Osteocyte (in vitro differentiated cells): Measurements from ENCODE around the gene SFSWAP. TPM values are rescaled to one million over a fixed set of nuclear protein-coding genes. Genes with fewer than 3 reads are reported as not detected.

ENCODE experiments used
- DNase-seq: peaks from one replicate; pipeline ENCODE4 v3.0.0; 2021; ENCODE audit warnings: mixed read lengths; ENCODE audit not compliant: unreplicated experiment; ENCODE audit errors: extremely low spot score
- H3K27ac Mint-ChIP-seq: one replicate; pipeline ENCODE4 v1.8.0; 2021; ENCODE audit warnings: mild to moderate bottlenecking, mixed read lengths; ENCODE audit not compliant: unreplicated experiment
- H3K27me3 Mint-ChIP-seq: one replicate; pipeline ENCODE4 v1.8.0; 2021; ENCODE audit warnings: mixed read lengths; ENCODE audit not compliant: unreplicated experiment
- H3K36me3 Mint-ChIP-seq: one replicate; pipeline ENCODE4 v1.8.0; 2021; ENCODE audit warnings: mixed read lengths; ENCODE audit not compliant: unreplicated experiment
- H3K4me1 Mint-ChIP-seq: one replicate; pipeline ENCODE4 v1.8.0; 2021; ENCODE audit warnings: mixed read lengths; ENCODE audit not compliant: unreplicated experiment
- H3K4me3 Mint-ChIP-seq: one replicate; pipeline ENCODE4 v1.8.0; 2021; ENCODE audit warnings: mild to moderate bottlenecking, moderate library complexity, mixed read lengths; ENCODE audit not compliant: unreplicated experiment
- H3K9me3 Mint-ChIP-seq: one replicate; pipeline ENCODE4 v1.8.0; 2021; ENCODE audit warnings: mixed read lengths; ENCODE audit not compliant: unreplicated experiment
- CTCF ChIP-seq: fragments of 200-600 bp; sonication (generic); IDR thresholded peaks from 2 replicates; pipeline ENCODE4 v1.5.0; 2021; ENCODE audit warnings: antibody characterized with exemption, mild to moderate bottlenecking, moderate library complexity
- total RNA-seq: library from RNA; stranded (reverse); gene quantifications from 2 replicates; pipeline ENCODE4 v1.2.1, GENCODE V29; 2021

Gene SFSWAP
- total RNA-seq, 1 donor from 2014 or later = 48.0 TPM

- peaks cover 4% of the 10 kb centered on the region for H3K36me3 Mint-ChIP-seq
- no peak for TF ChIP-seq CTCF
- peaks cover 5% of the 10 kb centered on the region for H3K9me3 Mint-ChIP-seq
- no peaks in the 10 kb centered on the region for H3K27me3 Mint-ChIP-seq
- no peak for DNase-seq
- no peak overlapping the region for H3K27ac Mint-ChIP-seq
- no peak overlapping the region for H3K4me3 Mint-ChIP-seq
- H3K4me1 Mint-ChIP-seq = no peaks in the 10 kb centered on the region
Observed at GRCh38 chr12:131810726-131811125, 99.8 kb downstream of the SFSWAP start.

- TF ChIP-seq CTCF = no peak
- H3K9me3 Mint-ChIP-seq = peaks cover 5% of the 10 kb centered on the region
- no peaks in the 10 kb centered on the region for H3K4me1 Mint-ChIP-seq
- H3K27ac Mint-ChIP-seq = no peak overlapping the region
- H3K4me3 Mint-ChIP-seq = no peak overlapping the region
- peaks cover 4% of the 10 kb centered on the region for H3K36me3 Mint-ChIP-seq
- H3K27me3 Mint-ChIP-seq = peaks cover 9% of the 10 kb centered on the region
- no peak for DNase-seq
Observed at GRCh38 chr12:131815131-131815530, 104.2 kb downstream of the SFSWAP start.

GRCh38 chr12:131816495-131816894 is 105.6 kb downstream of the SFSWAP start:
- no peak for TF ChIP-seq CTCF
- Mint-ChIP-seq H3K36me3 (peaks cover 4% of the 10 kb centered on the region), H3K27me3 (peaks cover 9% of the 10 kb centered on the region), H3K4me3 (no peak overlapping the region), H3K4me1 (no peaks in the 10 kb centered on the region), H3K27ac (no peak overlapping the region), H3K9me3 (peaks cover 5% of the 10 kb centered on the region)
- no peak for DNase-seq

- peaks cover 4% of the 10 kb centered on the region for H3K36me3 Mint-ChIP-seq
- peaks cover 9% of the 10 kb centered on the region for H3K27me3 Mint-ChIP-seq
- DNase-seq = no peak
- no peak for TF ChIP-seq CTCF
- H3K4me3 Mint-ChIP-seq = no peak overlapping the region
- H3K4me1 Mint-ChIP-seq = no peaks in the 10 kb centered on the region
- H3K9me3 Mint-ChIP-seq = peaks cover 5% of the 10 kb centered on the region
- H3K27ac Mint-ChIP-seq = no peak overlapping the region
Observed at GRCh38 chr12:131817241-131817640, 106.4 kb downstream of the SFSWAP start.

GRCh38 chr12:131818821-131819585 is 108.1 kb downstream of the SFSWAP start:
- no peak for TF ChIP-seq CTCF
- Mint-ChIP-seq H3K4me3 (no peak overlapping the region), H3K4me1 (no peaks in the 10 kb centered on the region), H3K36me3 (no peaks in the 10 kb centered on the region), H3K27ac (no peak overlapping the region), H3K27me3 (peaks cover 9% of the 10 kb centered on the region), H3K9me3 (no peaks in the 10 kb centered on the region)
- DNase-seq = no peak
